ENCODE data around the gene NUP88.

The NUP88 gene

DNA sequence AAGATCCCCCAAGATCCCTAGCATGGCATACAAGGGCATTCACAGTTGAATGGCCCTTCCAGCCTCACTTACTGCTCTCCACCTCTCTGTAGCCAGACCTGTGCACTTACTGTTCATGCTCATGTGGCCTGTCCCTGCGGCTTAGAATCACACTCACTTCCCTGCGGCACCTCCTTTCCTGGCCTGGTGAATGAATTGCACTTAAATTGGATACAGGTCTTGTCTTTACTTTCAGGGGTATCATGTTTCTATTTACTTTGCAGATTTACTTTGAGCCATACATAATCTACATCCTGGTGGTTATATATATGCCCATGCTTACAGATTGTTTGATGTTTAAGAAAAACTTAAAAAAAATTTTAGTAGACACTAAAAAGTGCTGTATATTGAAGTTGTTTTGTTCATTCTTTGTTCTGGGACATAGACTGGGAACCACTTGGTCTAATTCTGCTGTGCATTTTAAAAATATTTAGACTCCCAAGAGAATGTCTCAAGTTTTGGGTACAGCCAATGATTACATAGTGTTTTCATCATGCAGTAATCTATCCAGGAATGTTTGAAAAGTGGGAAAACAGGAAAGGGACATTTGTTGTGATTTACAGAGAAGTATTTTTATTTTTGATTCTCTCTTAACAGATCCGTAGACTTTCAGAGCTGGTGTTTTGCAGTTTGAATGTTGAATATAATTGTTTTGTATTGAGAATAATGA is 63.9 kb downstream of the NUP88 start:
- DNase-seq (ENCODE audit: low read depth in 3 of 3), result no peak

DNA sequence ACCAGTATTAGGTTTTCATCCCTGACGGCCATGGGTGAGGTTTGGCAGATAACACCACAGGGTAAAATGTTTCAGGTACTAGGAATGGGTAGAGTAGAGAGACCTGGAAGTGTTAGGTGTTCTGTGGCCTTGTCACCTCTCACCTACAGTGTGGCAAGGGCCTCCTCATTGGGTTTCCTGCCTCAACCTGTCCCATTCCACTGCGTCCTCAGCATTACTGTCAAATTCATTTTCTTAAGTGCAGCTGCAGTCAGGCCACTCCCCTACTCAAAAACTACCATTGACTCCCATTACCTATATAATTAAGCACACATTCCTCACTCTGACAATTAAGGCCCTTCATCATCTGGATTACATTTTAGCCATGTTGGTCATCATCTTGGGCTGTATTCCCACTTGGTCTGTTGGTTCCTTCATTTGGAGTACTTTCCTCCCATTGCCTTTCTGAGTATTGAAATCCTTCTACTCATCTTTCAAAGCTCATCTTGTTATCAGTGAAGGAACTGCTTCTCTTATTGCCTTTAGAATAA is 64.5 kb downstream of the NUP88 start:
- no peak for DNase-seq (ENCODE audit: low read depth in 3 of 3)

DNA sequence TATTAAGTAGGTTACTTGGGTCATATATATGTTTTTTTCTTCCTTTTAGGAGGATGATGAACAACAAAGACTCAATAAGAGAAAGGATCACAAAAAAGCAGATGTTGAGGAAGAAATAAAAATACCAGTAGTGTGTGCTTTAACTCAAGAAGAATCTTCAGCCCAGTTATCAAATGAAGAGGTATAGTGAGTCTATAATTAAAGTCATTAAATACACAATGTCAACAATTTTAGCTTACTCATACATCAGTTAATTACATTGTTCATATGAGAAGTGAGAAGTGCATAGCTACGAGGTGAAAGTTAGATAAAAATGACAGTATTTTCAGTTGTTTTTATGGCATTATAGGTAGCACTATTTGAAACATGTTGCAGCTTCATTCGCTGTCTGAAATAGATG is 65.2 kb downstream of the NUP88 start:
- no peak for DNase-seq (ENCODE audit: low read depth in 3 of 3)

DNA sequence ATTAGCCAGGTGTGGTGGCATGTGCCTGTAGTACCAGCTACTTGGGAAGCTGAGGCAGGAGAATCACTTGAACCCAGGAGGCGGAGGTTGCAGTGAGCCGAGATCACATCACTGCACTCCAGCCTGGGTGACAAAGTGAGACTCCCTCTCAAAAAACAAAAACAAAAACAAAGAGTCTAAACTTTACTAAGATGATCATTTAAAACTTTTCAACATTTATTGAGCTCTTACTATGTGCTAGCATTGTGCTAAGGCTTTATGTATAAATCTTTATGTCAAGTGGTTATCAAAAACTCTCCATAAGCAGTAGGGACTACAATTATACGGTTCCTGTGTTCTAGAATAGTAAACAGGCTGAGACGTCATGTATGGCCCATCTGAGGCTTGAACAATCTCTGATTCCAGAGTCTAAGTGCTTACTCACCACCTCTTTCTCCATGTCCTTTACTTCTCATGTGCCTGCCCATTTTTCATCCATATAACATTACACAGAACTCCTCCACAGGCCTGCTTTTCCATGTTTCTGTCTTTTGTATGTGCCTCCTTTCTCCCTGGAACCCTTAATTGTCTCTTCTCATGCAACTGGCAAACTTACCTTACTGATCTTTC is 66.7 kb downstream of the NUP88 start:
- no peak for DNase-seq (ENCODE audit: low read depth in 3 of 3)

DNA sequence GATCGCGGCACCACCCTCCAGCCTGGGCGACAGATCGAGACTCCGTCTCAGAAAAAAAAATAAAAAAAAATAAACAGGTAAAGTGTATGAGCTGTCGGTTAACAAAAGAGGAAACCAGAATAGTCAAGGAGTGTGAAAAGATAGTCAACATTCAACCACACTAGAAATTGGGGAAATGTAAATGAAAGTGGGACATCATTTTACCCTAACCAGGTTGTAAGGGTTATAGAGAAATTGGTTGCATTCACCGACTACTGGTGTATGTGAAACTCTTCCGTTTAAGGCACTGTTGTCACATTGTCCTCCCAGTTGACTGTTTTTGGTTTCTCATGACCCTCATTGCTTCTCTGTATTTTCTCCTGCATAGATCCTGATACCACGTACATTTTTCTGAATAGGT is 74.5 kb downstream of the NUP88 start:
- DNase-seq (ENCODE audit: low read depth in 3 of 3), result no peak
